RPMI8226 (cell line): ENCODE measurements around the gene PARP8.
A peak's percentile ranks its signal among the peaks of the same experiment; 100 is the strongest.
"Not testable (repeated sequence)": the region's sequence is repeated elsewhere in the genome, so short reads cannot be mapped to it uniquely, and the experiment has no call there.

Source experiments
- DNase-seq: peaks from one replicate; pipeline ENCODE4 v3.0.0-alpha.2; 2015

PARP8 gene

DNA sequence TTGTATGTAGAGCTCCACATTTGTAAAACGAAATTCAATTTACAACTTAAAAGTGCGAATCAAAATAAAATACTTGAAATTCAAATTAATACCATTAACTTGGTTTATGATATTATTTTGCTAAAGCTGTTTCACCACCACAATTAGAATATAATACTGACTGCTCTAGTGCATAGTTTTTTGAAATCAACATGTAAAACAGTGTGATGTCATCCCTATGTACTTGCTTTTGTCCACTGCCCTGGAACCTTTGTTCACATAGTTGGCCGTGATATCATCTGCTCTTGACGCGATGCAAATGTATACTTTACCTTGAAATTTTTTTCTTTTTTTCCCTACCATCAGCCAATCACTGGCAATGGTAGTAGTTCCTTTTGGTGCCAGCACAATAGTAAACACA is 125.4 kb downstream of the PARP8 start:
- no peak for DNase-seq

- DNase-seq, result no peak
Observed at GRCh38 chr5:50792843-50793242, 126.4 kb downstream of the PARP8 start.

- no peak for DNase-seq
Observed at GRCh38 chr5:50794812-50795211, 128.4 kb downstream of the PARP8 start.

GRCh38 chr5:50798002-50798401 is 131.6 kb downstream of the PARP8 start:
- no peak for DNase-seq

DNA sequence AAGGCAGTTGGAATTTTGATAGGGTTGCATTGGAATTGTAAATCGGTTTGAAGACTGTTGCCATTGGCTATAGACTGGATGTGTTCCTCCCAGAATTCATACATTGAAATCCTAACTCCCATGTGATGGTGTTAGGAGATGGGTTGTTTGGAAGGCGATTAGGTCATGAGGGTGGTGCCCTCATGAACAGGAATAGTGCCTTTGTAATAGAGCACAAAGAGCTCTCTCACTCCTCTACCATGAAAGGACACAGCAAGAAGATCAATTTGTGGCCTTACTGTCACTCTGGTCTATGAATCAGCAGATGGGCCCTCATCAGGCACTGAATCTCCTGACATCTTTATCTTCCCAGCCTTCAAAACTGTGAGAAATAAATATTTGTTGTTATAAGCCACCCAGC is 133.2 kb downstream of the PARP8 start:
- DNase-seq, result no peak

DNA sequence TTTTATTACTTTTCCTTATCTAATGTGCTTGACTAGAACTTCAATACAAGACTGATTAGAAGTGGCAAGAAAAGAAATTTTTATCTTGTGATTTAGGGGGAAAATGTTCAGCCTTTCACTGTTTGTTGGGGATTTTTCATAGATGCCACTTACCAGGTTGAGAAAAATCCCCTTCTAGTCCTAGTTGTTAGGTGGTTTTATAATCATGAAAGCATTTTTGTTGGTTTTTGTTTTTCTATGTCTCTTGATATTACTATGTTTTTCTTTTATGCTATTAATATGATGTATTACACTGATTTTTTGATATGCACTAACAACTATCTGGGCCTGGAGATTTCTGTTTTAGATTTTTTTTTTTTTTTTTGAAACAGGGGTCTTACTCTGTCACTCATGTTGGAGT is 134.0 kb downstream of the PARP8 start:
- DNase-seq, result no peak

DNA sequence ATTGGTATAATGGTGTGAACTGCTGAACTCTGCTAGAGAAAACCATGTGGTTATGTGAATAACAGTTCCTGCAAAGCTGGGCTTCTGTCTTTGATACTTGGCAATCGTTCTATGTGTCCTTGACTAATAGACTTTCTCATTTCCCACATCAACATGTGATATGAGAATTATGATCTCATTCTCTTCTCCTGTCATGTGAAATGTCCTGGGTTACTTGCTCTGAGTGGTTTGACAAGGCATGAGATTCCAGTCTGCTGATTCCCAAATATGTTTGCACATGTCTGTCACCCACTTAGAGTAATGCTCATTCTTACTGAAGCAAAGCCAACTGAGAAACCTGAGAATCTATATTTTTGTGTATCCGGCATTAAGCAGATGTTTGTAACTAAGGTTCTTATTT is 141.2 kb downstream of the PARP8 start:
- no peak for DNase-seq

DNA sequence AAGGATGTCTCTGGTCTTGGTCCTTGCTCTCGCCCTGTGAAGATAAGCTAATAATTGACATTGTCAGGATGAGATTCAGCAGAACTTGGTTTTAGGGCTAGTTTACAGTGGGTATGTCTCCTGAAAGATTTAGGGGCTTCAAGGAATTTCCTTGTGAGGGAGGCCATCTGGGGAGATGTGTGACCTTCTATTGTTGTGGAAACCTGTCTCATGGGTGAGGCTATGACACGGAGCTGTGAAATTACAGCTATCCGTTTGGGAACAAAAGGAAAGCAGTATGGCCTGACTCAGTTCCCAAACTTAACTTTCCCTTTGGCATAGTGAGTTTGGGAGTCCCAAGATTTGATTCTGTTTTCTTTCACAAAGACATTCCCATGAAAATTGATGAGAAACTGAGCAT is 142.0 kb downstream of the PARP8 start:
- DNase-seq, result no peak

DNA sequence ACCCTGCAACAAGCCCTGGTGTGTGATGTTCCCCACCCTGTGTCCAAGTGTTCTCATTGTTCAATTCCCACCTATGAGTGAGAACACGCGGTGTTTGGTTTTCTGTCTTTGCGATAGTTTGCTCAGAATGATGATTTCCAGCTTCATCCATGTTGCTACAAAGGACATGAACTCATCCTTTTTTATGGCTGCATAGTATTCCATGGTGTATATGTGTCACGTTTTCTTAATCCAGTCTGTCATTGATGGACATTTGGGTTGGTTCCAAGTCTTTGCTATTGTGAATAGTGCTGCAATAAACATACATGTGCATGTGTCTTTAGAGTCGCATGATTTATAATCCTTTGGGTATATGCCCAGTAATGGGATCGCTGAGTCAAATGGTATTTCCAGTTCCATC is 145.3 kb downstream of the PARP8 start:
- not testable (repeated sequence) for DNase-seq

- DNase-seq, result no peak
Observed at GRCh38 chr5:50813691-50814090, 147.3 kb downstream of the PARP8 start.

DNA sequence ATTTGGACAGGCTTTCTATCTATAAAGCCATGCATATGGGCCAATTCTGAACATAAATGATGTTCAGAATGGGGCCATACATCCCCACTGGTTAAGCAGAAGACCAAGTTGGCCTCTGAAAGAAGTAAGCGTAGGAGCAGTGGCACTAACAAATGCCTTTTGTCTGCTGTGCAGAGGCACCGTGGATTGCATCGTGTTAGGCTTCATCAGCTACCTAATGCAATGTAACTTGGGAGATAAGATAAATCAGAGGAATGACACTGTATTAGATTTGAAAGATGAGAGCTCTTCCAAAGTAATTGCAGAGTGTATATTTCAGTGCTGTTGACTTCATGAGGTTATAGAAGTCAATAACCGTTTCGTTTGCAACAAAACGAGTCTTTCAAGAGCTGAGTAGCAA is 148.1 kb downstream of the PARP8 start:
- no peak for DNase-seq

- DNase-seq, result no peak
Observed at GRCh38 chr5:50822046-50822445, 155.6 kb downstream of the PARP8 start.

- DNase-seq, result no peak
Observed at GRCh38 chr5:50822761-50823160, 156.3 kb downstream of the PARP8 start.

DNA sequence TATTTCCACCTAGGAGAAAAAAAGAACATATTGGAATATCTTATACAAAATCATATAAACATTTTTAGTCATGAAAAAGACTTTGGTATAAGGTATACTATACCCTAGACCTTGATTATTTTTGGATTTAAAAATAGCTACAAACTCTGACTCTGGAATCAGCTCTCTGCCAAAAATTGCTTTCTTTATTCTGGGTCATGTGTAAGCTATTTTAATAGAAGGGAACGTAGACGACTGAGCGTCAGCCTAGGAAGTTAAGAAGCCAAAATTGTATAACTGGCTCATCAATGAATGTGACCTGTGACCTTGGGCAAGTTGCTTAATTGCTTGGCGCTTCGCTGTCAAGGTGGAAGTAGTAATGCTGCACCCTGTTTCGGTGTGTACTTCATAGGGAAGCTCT is 157.1 kb downstream of the PARP8 start:
- no peak for DNase-seq

GRCh38 chr5:50824109-50824508 is 157.7 kb downstream of the PARP8 start:
- DNase-seq, result no peak

DNA sequence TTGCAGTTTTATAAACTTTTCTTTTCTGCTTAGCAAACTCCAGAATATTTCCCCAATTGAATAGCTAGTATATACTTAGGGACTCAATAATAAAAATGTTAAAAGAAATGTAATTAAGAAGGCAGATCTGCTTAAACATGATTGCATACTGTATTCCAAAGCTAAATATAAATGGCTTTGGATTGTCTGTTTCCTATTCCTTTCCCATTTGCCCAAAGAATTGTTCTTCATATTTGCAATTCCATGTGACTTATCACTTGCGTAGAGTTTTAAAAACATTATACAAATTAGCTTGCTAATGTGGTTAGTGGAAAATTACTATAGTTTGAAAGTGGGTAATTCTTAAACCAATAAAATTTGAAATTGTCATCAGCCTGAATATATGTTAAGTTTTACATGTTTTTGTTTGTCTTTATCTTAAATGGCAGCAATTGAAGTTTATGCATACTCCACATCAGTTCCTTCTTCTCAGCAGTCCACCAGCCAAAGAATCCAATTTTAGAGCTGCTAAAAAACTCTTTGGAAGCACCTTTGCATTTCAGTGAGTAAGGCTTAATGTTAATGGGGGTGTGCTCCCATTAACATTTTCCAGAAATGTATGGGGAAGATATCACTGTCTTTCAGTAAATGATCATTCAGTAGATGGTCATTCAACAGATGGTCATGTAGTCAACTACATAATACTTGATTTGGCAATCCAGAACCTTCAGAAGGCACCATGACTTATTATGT is 161.2 kb downstream of the PARP8 start:
- DNase-seq, result no peak

DNA sequence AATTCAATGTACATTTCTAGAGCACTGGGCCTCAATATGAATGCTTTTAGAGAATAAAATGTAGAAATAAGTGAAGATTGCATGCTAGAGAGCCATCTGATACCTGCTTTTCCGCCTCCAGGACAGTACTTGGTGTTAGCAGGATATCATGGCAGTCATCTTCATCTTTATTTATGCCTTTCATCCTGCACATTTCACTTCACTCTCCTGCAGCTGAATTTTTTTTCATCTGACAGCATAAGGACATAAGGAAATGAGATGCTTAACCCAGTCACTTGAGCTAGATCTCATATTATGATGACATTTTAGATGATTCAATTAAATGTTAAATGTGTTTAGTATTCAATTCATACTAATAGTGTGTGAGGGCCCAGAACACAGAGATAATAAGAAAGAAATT is 162.6 kb downstream of the PARP8 start:
- DNase-seq, result no peak

DNA sequence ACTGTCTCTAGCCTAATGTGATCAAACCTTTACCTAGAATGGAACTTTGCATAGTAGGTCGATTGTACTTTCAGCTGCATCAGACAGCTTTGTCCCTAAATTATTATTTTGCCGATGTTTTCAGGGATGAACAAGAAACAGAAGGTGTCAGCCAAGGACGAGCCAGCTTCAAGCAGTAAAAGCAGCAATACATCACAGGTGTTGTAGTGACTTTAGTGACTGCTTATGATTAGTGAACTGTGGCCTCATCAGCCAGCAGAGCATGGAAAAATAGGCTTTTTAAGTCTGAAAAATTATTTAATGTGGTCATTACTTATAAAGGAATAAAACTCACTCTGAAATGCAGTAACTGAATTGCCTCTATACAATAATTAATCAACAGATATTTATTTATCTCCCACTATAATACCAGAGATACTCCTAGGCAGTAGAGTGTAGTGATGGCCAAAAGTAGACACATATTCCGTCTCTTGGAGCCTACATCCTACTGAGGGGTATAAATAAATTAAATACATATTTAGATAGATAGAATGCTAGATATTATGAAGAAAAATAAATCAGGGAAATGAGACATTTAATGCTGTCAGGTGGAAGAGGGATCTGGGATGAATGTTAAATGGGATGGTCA is 166.3 kb downstream of the PARP8 start:
- no peak for DNase-seq

GRCh38 chr5:50836356-50836755 is 169.9 kb downstream of the PARP8 start:
- no peak for DNase-seq

- no peak for DNase-seq
Observed at GRCh38 chr5:50839472-50839871, 173.0 kb downstream of the PARP8 start.

DNA sequence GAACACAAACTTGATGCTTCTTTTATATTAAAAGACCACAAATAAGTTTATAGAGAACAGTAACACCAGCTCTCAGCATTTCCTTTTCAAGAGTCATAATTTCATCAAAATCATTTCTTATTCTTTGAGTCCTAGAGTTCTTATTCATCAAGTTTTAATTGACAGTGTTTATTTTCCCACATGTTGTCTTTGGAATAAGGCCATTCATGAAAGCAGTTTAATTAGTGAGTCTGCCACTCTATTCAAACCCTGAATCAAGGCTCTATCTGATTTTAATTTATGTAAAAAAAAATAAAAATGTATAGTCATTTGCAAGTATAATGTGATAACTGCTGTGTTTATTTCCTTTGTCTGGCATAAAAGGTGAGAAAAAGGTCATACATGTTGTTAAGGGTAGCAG is 176.7 kb downstream of the PARP8 start:
- no peak for DNase-seq

- no peak for DNase-seq
Observed at GRCh38 chr5:50846261-50846660, 179.8 kb downstream of the PARP8 start.

DNA sequence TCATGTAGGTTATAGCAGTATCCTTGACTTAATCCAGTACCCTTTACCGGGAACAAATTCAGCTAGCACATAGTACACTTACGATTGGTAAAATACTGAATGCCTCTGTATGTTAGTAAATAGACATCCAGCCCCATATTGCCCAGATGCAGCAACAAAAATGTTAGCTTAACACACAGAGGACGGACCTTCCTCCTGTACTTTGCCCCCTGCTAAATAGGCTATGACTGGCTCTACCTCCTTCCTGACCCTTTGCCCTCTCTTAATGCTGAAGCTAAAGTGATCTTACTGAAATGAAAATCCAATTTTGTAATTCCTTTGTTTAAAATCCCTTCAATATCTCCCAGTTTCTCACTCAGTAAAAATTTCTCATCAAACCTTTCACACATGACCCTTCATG is 183.1 kb downstream of the PARP8 start:
- no peak for DNase-seq

DNA sequence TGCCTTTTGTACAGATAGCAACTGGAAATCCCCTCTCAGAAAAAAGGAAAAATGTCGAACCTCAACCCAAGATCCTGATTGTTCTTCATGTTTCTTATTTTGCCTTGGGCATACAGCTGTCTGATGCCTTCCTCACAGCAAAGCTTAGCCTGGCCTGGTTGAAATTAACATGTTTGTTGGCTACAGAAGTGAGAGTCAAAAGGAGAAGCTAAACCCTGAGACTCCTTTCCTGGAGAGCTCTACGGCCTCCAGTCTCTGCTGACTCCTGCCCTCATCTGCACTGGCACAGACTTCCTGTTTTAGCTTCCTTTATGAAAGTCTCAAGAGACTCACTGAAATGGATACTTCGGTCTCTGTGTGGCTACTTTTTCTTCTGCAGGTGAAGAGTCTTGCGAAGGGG is 186.7 kb downstream of the PARP8 start:
- peak; percentile 84 for DNase-seq

GRCh38 chr5:50854082-50854481 is 187.6 kb downstream of the PARP8 start:
- DNase-seq, result no peak
